WTC11 (cell line): ENCODE data around the gene ACOT2.
"Not testable (repeated sequence)": the region's sequence is repeated elsewhere in the genome, so short reads cannot be mapped to it uniquely, and the experiment has no call there.

Source experiments
- ATF3 ChIP-seq: sonication (generic); formaldehyde crosslinking; conservative IDR thresholded peaks from 2 replicates; pipeline ENCODE4 v1.8.1; 2022; ENCODE audit warnings: mild to moderate bottlenecking, missing genetic modification reagents
- CREB1 ChIP-seq: sonication (generic); formaldehyde crosslinking; IDR thresholded peaks from 2 replicates; pipeline ENCODE4 v1.8.0; 2023; ENCODE audit warnings: mild to moderate bottlenecking, missing genetic modification reagents
- CTCF ChIP-seq: fragments of 200-600 bp; IDR thresholded peaks from 2 replicates; pipeline ENCODE4 v1.8.0; 2022; ENCODE audit warnings: antibody characterized with exemption
- FOXP4 ChIP-seq: sonication (generic); formaldehyde crosslinking; IDR thresholded peaks from 2 replicates; pipeline ENCODE4 v1.8.0; 2022; ENCODE audit warnings: mild to moderate bottlenecking, missing genetic modification reagents
- GABPB1 ChIP-seq: sonication (generic); formaldehyde crosslinking; IDR thresholded peaks from 2 replicates; pipeline ENCODE4 v1.8.1; 2023; ENCODE audit warnings: mild to moderate bottlenecking, missing genetic modification reagents
- MAX ChIP-seq: sonication (generic); formaldehyde crosslinking; IDR thresholded peaks from 2 replicates; pipeline ENCODE4 v1.8.0; 2022; ENCODE audit warnings: mild to moderate bottlenecking, missing genetic modification reagents
- NFE2L1 ChIP-seq: sonication (generic); formaldehyde crosslinking; IDR thresholded peaks from 2 replicates; pipeline ENCODE4 v1.8.1; 2023; ENCODE audit warnings: missing genetic modification reagents
- PREB ChIP-seq: sonication (generic); formaldehyde crosslinking; IDR thresholded peaks from 2 replicates; pipeline ENCODE4 v1.8.1; 2022; ENCODE audit warnings: mild to moderate bottlenecking, missing genetic modification reagents, moderate library complexity, borderline replicate concordance
- TCF7 ChIP-seq: sonication (generic); formaldehyde crosslinking; IDR thresholded peaks from 2 replicates; pipeline ENCODE4 v1.8.0; 2022; ENCODE audit warnings: mild to moderate bottlenecking, low read depth, missing genetic modification reagents, moderate library complexity
- USF1 ChIP-seq: sonication (generic); formaldehyde crosslinking; IDR thresholded peaks from 2 replicates; pipeline ENCODE4 v1.8.0; 2022; ENCODE audit warnings: mild to moderate bottlenecking, missing genetic modification reagents
- USF2 ChIP-seq: sonication (generic); formaldehyde crosslinking; IDR thresholded peaks from 2 replicates; pipeline ENCODE4 v1.8.1; 2023; ENCODE audit warnings: mild to moderate bottlenecking, missing genetic modification reagents, moderate library complexity
- ZBTB43 ChIP-seq: sonication (generic); formaldehyde crosslinking; IDR thresholded peaks from 2 replicates; pipeline ENCODE4 v1.8.1; 2023; ENCODE audit warnings: mild to moderate bottlenecking, missing genetic modification reagents
- ZNF396 ChIP-seq: fragments of 250-450 bp; sonication (Bioruptor Pico); IDR thresholded peaks from 2 replicates; pipeline ENCODE4 v1.8.0; 2021; ENCODE audit warnings: mild to moderate bottlenecking, moderate library complexity, borderline replicate concordance
- ZNF671 ChIP-seq: fragments of 250-450 bp; sonication (Bioruptor Pico); IDR thresholded peaks from 2 replicates; pipeline ENCODE4 v1.8.0; 2021; ENCODE audit warnings: mild to moderate bottlenecking

- TF ChIP-seq PREB (CRISPR knock-in tag); ATF3; GABPB1; USF2 (CRISPR knock-in tag); CREB1 (CRISPR knock-in tag); ZBTB43 (CRISPR knock-in tag); TCF7 (CRISPR knock-in tag); FOXP4 (CRISPR knock-in tag); USF1 (CRISPR knock-in tag); ZNF671; MAX (CRISPR knock-in tag); NFE2L1; ZNF396 (CRISPR knock-in tag): not testable (repeated sequence)
- TF ChIP-seq CTCF: peak; percentile 17; the same call in 1 of the 2 replicates
Observed at GRCh38 chr14:73539017-73539416, 30.0 kb upstream of the ACOT2 start.
